COR-L47 (cell line): ENCODE results near the gene ADARB2.

Experiments used
- DNase-seq: peaks from one replicate; lab custom pipeline; 2025; lab: John Stamatoyannopoulos, UW

The ADARB2 gene

DNA sequence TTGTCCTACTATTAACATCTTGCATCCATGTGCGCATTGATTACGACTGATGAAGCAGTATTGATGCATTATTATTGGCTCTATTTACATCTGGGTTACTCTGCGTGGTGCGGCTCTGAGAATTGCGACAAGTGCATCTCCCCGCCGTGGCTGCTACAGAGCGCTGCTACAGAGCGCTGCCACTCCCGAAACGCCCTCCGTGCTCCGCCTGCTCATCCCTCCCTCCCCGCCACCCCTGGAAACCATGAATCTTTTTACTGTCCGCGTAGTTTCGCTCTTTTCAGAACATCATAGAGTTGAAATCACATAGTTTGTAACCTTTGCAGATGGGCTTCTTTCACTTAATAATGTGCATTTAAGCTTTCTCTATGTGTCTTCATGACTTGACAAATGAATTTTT lies 74.1 kb downstream of the ADARB2 start:
- no peak for DNase-seq

DNA sequence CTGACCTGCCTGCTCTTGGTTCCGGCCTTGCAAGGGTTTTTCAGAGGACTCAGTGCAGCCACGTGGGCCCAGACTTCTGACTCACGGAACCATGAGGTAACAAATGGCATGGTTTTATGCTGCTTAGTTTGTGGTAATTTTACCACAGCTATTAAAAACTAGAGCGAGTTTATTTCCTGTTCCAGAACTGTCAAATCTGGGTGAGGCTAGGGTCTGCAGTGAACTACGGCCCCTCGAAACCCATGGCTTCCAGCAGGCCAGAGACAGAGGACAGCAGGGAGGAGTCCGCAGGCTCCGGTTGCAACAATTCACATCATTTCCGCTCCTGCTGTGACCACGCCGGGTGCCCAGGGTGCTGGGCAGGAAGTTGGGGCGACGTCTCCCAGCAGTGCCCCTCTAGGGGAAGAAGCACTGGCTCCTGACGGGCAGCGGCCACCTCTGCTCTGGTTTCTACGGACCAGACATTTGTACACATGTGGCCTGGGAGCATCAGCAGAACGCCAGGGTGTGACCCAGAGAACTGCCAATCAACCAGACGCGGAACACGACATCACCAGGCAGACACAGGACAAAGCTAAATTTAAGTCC lies 74.8 kb downstream of the ADARB2 start:
- DNase-seq, result no peak

DNA sequence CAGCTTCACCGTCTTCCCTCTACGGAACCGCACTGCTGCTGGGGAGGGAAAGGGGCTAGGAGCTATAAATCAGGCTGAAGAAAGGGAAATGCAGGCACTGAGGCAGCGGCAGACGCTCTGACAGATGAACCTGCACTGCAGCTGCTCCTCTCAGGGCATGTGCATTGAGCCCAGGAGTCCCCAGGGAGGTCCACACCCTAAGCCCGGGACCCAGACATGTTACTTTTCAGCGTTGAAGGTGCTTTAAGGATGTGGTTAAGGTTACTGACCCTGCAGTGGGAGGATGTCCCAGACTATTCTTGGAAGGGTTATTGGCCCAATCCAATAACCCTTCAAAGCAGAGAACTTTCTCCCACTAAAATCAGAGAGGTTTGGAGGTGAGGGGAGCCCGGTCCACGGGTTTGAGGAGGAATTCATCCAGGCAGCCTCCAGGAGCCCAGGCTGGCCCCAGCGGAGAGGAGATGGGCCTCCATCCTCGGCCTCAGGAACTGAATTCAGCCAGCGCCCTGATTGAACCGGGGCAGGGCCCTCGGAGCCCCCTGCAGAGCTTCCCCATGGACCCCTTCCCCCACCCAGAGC lies 75.4 kb downstream of the ADARB2 start:
- DNase-seq, result no peak

DNA sequence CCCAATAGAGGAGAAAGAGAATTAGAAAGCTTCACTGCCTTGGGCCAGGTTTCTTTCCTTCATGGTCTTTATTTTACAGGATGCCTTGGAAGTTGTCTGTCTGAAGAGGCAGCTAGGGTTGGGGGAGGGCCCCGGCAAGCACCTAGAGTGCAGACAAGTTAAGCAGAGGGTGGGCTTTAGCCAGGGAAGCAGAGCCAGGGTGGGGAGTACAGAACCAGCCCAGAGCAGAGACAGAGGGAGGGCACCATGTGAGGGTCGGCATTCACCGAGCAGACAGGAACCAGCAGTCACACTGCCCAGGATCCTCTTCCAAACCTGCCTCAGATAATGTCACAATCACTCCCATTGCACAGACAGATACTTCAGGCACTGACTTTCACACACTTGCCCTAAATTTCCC lies 75.9 kb downstream of the ADARB2 start:
- no peak for DNase-seq

DNA sequence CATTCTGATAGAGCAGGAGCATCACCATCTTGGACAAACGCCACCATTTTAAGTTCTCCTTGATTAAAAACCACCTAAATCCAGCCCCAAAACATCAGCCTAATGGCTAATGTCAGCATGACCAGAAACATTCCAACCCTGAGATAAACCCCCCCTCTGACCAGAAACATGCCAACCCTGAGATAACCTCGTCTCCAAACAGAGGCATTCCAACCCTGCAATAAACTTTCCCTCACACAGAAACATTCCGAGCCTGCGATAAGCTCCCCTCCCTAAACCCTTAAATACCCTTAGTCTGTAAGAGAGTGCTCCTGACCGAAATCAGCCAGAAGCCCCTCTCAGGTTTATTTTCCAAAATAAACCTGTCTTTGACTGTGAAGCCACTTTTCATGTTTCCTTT lies 76.5 kb downstream of the ADARB2 start:
- no peak for DNase-seq

DNA sequence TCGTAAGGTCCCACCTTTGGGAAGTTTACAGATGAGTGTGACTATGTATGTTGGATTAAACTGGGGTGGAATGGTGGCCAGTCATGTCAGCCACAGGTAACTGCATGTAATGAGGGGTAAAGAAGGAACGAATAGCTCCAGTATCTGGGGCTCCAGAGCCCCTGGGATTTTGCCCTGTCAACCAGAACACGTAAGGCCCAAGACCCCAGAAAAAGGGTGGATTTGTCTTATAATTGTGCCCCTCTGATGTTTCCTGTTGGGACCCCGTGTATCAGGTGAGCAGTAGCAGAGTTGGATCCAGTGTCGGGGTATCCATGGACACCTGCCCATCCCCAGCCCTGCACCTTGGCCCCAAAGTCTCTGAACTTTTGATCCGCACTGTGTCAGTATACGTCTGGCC lies 76.9 kb downstream of the ADARB2 start:
- DNase-seq, result no peak

DNA sequence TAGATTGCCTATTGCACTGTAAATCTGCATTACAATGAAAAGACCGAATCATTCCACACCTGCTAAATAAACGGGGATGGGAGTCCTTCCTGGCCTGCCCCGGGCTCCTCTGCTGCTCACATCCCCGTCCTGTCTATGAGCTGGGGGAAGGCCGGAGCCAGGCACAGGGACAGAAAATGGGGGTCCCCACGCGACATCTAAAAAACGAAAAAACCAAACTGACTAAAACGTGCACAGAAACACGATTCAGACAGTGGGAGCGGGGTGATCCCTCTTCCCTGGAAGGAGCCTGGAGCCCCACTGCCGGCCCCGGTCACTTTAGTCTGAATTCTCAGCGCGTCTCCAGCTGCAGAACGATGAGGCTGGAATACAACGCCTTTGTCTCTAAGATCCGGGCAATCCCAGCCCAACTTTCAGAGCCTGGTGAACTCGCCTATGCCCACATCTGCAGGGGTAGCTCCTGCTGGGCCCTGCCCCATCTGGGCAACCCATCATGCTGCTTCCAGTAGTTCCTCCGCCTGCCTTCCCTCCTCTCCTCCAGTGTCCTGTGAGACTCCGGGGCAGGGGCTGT lies 78.0 kb downstream of the ADARB2 start:
- no peak for DNase-seq

DNA sequence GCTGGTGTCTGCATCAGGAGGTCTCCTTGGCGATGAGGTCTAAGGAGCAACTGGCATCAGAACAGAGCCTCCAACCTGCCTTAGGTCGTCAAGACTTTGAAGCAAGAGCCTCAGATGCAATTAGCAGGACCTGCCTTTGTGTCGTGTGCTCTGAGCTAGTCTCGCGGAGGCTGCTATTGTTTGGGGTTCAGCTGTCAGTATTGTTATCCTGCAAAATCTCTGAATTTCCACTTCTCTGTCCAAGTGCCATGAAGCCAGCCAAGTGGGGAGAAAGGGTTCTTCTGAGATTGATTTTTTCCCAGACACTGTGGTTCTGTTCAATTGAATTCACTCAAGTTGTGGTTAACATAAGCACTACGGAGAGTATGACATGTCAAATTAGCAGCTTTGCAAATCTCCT lies 78.7 kb downstream of the ADARB2 start:
- DNase-seq, result no peak

DNA sequence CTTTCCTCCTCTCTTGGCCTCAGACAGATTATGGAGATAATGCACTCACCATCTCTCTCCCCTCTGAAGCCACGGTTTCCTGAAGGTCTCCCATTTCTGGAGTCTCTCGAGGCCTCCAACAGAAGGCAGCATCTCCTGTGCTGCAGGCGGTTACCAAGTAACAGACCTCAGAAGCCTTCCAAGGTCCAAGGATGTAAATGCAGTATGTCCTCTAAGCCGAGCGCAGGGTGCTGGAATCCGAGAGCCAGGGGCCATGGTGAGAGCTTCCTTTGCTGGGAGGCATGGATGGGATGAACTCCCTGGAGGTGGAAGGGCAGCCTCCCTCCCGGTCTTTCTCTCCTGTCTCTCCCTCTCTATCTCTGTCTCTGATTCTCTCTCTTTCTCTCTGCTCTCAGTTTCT lies 79.8 kb downstream of the ADARB2 start:
- no peak for DNase-seq

DNA sequence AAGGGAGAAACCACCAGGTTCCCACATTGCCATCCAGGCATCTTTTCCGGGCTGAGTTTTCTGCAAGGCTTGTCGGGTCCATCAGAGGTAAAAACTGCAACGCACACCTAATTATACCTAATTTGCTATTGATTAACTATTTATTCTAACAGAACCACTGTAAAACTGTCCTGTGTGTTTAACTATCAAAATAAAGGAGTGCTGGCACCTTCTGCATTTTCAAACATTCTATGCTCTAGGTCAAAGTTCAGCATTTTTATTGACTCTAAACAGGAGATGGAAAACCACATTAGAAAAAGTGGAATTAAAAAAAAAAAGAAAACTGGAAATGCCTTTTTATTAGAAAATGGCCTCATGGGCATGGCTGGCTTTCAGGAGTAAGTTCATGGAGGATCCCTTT lies 82.0 kb downstream of the ADARB2 start:
- no peak for DNase-seq

DNA sequence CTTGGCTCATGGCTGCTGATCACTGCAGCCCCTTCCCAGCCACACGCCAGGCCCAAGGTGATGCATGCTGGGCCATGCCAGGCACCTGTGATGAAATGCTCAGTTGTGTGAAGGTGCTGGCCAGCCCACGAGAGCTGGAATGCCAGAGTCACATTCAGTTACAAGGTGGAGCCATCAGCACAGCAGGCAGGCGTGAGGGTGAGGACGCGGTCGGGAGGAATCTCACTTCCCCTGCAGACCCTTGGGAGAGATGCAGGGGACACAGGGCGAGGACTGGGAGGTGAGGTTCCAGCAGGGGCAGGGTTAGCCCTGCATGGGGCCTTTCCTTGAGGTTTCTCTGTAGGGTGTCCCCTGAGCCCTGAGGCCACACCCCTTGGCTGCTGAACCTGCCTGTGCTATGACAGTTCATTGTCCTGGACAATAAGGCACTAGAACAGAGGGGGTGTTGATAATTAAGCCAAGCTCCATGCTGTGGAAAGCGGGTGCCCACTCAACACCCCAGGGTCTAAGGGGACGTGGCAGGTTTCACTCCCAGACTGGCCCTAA lies 82.4 kb downstream of the ADARB2 start:
- no peak for DNase-seq

DNA sequence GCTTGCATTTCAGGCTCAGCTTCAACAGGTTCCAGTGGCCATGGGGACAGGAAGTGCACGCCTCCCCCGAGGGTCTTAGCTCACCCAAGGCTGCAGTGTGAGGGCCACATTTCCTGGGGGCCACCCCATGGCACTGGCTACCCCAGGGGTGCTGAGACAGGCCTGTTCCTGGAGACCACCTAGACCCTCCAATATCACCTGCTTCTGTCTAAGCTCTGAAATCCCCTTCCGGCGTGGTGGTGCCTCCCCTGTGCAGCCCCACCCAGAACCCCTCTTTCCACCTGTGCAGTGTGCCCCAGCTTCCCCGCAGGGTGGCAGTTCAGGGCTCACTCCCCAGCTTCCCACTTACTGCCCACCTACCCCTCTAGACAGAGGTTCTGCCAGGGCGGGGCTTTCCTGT lies 83.1 kb downstream of the ADARB2 start:
- no peak for DNase-seq

DNA sequence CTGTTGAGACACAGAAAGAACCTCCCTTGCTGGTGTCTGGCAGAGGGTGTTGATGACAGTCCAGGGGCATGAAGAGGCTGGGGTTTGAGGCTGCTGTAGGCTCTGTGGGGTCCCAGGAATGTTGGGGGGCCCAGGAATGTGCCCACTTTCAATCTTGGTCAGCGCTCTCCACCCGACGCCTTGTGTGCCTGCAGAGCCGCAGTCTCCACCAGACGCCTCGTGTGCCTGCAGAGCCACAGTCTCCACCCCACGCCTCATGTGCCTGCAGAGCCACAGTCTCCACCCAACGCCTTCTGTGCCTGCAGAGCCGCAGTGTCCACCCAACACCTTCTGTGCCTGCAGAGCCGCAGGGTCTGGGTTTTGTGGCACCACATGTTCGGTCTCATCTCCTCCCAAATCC lies 84.0 kb downstream of the ADARB2 start:
- DNase-seq, result no peak

DNA sequence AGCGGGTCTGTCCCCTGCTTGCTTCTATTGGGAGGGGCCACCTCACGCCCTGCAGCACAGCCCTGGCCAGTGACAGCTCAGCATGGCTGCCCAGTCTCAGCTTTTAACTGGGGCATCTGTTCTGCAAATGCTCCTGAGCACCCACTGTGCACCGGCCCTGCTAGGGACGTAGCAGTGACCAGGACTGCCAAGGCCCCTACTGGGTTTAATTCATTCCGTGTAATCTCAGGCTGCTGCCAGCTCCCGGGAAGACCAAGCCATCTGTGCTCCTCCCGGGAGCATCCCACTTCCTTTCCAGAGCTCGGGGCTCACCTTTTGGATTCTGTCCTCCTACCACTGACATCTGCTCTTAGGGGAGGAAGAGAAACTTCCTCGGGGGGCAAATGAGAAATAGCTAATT lies 85.2 kb downstream of the ADARB2 start:
- no peak for DNase-seq

DNA sequence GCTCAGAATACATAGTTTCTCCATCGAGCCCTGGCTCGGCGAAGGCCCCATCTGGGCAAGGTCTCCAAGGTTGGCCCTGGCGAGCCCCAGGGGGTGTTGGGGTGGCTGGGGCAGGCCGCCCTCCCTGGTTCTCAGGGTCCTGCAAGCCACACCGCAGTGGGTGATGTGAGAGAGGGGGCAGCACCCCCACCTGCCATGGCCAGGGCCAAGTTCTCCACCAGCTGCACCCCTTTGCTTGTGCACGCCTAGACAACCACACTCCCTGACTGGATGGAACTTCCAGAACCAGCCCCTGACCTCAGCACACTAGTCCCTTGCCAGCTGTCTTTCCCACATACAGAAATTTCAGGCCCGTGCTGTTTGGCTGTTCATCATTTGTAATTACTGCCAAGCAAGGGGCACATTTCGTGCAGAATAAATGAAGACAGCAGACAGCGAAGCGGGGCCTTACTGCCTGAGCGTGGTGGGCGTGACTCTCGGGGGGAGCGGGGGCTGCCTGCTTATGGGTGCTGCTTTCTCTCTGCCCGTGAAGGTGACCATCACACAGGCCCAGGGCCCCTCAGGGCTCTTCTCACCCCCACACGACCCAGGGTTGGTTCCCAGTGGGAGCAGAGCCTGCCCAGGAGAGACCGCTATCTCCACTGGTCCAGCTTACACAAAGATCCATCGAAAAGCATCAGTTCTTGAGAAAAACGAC lies 85.9 kb downstream of the ADARB2 start:
- no peak for DNase-seq

DNA sequence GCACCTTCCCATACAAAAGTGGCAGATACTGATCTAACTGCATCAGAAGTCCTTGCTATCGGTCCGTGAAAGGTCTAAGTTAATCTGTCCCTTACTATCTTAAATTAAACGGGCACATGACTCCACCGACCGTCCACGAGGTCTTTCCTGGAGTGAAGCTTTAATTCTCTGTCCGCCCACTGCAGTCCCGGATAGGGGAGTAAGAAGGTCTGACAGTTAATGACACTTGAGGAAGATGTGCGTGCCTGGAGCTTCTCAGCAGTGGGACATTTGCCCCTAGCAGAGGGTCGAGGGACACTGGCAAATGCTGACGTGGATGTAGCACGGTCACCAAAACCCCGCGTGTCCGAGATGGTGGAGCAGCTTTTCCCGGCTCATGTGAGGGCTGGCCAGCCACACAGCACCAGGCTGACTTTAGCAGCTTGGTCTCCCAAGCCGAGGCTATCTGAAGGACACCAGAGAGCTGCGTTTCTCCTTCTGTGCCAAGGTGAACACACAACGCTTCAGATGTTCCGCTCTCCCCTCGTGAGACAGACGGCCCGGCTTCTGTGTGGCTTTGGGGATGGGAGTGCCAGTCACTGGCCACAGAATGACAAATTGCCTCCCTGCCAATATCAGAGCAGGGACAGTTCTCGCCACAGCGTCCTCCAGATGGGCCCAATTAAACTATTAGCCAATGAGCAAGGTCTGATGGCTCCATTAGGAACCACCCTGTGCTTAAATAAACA lies 86.6 kb downstream of the ADARB2 start:
- DNase-seq, result no peak

DNA sequence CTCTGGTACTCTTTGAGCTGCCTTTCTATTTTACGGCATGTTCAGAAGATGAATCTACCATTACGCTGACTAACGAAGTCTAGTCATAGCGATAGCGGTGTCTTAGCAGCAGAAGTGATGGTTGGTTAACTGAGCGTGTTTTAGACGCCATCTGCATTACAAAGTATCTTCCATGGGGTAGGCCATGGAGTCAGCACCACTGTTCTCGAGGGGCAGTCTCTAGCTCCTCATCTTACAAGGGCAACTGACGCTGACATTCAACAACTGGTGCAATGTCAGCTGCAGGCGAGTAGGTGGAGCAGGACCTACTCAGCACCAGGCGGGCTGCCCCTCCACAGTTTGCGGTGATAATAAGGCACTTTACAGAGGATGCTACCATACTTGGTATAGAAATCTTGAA lies 88.7 kb downstream of the ADARB2 start:
- DNase-seq, result no peak

DNA sequence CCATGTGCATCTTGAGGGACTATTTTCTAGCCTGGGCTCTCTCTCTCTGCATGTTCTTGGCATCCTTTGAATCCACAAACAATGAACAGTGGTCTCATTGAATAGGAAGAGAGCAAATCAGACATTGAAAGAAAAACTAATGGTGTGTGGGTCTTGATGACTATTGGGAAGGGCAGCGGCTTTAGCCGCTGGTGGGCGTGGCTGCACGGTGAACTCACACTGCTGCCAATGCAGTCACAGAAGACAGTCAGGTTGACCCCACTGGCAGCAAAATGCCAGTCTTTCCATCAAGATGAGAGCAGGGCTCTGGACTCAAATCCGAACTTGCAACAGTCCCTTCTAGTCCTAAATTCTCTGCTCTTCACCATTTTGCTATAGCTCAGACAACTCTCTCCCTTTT lies 91.0 kb downstream of the ADARB2 start:
- DNase-seq, result no peak

DNA sequence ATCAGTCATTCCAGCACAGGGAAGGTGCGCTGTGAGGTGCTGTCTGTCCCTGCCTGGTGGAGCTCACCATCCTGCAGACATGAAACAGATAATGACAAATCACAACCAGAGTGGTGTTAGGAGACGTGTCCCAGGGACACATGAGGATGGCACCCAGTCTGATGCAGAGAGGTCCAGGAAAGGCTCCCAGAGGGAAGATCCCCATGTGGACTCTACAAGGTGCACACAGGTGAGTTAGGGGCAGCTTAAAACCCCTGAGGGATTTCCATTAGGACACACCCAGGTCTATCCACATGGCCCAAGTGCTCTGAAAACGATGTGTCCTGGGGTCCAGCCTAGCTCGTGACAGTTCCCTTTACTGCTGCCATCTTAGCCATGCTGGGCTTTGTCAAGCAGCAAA lies 91.4 kb downstream of the ADARB2 start:
- DNase-seq, result no peak

DNA sequence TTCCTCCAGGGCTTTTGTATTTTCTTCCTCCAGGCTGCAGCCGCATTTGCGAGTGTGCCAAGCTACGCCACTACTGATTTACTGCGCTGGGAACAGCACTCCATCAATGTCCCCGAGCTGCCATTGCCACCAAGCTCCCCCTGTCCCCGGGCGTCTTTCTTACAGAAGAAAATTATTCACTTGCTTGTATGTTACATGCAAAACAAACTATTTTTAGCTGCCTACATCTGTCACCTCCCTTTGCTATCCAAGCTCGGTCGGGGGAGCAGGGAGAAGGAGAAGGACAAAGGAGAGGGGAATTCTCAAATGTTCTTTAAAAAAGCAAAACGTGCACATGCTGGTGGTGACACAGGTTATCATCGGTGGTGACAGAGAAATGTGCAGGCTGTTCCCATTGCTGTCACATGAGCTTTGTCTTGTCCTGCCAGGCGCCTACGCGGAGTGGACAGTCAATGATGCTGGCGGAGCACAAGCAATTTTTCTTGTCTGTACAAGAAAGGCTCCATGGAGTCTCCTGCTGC lies 93.1 kb downstream of the ADARB2 start:
- no peak for DNase-seq

DNA sequence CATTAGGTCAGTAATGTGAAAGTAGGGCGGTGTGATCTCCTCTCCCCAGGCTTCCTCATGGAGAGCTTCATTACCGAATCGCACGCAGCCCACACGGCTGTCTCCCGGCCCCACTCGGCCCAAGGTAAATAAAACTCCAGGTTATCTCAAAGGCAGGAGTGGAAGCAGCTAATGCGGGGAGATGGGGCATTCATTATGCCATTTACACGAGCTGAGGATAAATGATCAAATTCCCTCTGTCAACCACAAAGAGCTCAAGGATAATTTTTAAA lies 93.5 kb downstream of the ADARB2 start:
- DNase-seq, result no peak

DNA sequence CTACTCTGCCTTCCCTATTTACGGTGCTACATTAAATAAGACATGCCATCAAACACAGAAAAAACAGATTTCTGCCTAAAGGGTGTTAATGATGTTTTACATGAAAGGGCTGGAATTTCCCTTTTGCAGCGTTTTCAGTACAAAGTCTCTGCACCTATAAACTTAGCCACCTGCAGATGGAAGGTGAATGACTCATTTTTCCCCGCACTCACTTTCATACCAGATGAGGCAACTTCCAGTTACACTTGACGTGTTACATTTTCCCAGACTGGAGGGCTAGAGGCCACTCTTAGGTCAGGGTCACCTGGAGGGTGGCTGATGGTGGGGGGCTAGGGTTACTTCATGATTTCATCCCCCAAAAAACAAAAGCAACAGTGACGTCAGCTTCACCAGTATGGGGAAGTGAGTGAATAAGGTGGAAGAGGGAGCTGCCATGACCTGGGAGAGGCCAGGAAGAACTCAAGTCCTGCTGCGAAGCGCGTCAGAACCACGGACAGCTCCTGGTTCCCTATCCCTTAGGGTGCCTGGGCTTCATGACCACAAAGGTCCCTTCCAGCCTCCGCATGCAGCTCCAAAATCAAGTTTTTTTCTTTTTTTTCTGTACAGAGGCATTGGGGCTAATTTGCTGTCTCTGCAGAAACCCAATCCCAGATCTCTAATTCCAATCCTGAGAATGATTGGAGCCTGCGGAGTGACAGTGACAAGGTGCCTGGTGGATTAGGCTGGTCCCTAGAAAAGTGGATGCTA lies 94.0 kb downstream of the ADARB2 start:
- DNase-seq, result no peak
